CD1c-positive myeloid dendritic cell (primary cell): ENCODE data around the gene RETN.

ENCODE experiments used
- DNase-seq: peaks from one replicate; pipeline ENCODE4 v3.0.0-alpha.2; 2016; ENCODE audit errors: extremely low spot score

Gene RETN

GRCh38 chr19:7668842-7669241 lies at the start of gene RETN:
Gene RETN, plus strand, starts transcription at chr19:7669049. Its CDS starts 278 bp downstream, at chr19:7669327.
- DNase-seq: no peak

- no peak for DNase-seq
These were observed 49.0 kb upstream of the RETN start for GRCh38 chr19:7619671-7620441.

GRCh38 chr19:7620442-7621412 lies 48.1 kb upstream of the RETN start:
- no peak for DNase-seq

- DNase-seq: no peak
These were observed 45.7 kb upstream of the RETN start for GRCh38 chr19:7622933-7623685.

GRCh38 chr19:7623725-7624603 lies 44.9 kb upstream of the RETN start:
- no peak for DNase-seq

- DNase-seq: no peak
These were observed 44.0 kb upstream of the RETN start for GRCh38 chr19:7624810-7625209.

- DNase-seq: no peak
These were observed 43.0 kb upstream of the RETN start for GRCh38 chr19:7625763-7626372.

- no peak for DNase-seq
These were observed 41.7 kb upstream of the RETN start for GRCh38 chr19:7627166-7627565.

GRCh38 chr19:7628589-7629311 lies 40.1 kb upstream of the RETN start:
- no peak for DNase-seq

- peak; percentile 99 for DNase-seq
These were observed 39.3 kb upstream of the RETN start, which contains the start of the genes PET100 and XAB2 for GRCh38 chr19:7629347-7630054. Gene PET100, plus strand, starts transcription at chr19:7629793. Its CDS starts 41 bp downstream, at chr19:7629834. Gene XAB2, minus strand, starts transcription at chr19:7629545. Its CDS starts 18 bp downstream, at chr19:7629527.

- no peak for DNase-seq
These were observed 37.3 kb upstream of the RETN start for GRCh38 chr19:7631577-7631976.

GRCh38 chr19:7632340-7633203 lies 36.3 kb upstream of the RETN start:
- no peak for DNase-seq

GRCh38 chr19:7633698-7634097 lies 35.2 kb upstream of the RETN start, which contains the start of gene PCP2:
Gene PCP2, minus strand, starts transcription at chr19:7633719. Its CDS starts 262 bp downstream, at chr19:7633457.
- no peak for DNase-seq

- no peak for DNase-seq
These were observed 33.2 kb upstream of the RETN start for GRCh38 chr19:7635670-7636069.

GRCh38 chr19:7636317-7636690 lies 32.5 kb upstream of the RETN start:
- no peak for DNase-seq

GRCh38 chr19:7636691-7637373 lies 32.0 kb upstream of the RETN start, which contains the start of gene STXBP2:
Gene STXBP2, plus strand, starts transcription at chr19:7637110. Its CDS starts 40 bp downstream, at chr19:7637150.
- DNase-seq: peak; percentile 91
